SHP77 treated with DMSO at 0.1 percent for 48 hours (cell line): Measurements from ENCODE around the gene DNASE1L3.

Experiments used
- DNase-seq: peaks from one replicate; lab custom pipeline; 2025; lab: John Stamatoyannopoulos, UW

Gene DNASE1L3

DNA sequence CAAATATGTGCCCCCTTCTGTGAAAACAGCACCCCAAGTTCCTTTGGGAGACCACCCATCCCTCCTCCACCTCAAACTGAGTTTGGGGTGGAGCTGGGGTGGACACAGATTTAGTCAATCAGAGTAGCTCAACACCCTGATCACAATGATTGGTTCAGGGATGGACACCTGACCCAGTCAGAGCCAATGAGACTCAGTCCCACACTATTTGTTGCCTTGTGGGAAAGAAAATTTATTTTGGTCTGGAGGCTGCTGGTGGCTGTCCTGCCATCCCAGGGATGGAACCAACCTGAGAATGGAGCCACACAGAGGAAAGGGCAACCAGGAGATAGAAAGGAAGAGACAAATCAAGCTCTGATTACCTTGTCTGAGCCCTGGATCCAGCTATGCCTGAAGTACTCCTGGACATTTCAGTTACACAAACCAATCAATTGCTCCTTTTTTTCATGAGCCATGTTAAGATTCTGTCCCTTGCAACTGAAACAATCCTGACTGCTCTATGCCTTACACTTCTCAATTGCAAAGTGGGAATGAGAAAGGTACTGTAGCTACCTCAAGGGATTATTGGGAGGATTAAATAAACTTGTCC is 10.6 kb downstream of the DNASE1L3 start:
- DNase-seq = no peak

DNA sequence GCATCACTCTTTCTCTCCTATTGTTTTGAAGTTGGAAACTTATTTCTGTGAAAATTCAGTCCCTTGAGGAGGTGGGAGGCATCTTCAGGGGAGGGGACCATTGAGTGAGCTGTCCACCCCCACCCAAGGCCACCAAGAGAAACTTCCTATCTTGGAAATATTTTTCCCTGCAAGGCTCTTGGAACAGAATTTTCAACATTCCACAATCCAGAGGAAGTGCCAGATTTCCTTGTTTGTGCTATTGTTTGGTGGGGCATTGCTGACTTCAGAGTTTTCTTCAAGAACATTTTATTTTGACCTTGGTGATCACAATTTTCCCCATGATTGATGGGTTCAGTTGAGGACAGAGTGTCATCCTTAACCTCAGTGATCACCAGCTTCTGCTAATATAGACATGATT is 12.0 kb downstream of the DNASE1L3 start:
- DNase-seq = no peak

DNA sequence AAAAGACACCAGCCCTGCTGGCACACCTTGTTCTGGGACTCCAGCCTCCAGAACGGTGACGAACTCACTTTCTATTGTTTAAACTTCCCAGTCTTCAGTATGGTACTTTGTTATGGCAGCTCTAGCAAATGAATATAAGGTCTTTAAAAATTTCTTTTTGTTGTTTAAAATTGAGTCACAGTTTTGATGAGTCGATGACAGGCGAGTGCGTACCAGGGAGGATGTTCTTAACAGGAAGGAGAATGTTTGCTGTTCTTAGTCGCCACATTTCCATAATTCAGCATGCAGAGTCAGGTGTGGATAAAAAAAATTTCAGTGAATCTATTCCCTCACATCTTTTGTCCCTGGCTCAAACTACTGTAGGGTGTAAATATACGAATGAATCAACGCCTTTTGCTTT is 12.4 kb downstream of the DNASE1L3 start:
- DNase-seq = no peak

DNA sequence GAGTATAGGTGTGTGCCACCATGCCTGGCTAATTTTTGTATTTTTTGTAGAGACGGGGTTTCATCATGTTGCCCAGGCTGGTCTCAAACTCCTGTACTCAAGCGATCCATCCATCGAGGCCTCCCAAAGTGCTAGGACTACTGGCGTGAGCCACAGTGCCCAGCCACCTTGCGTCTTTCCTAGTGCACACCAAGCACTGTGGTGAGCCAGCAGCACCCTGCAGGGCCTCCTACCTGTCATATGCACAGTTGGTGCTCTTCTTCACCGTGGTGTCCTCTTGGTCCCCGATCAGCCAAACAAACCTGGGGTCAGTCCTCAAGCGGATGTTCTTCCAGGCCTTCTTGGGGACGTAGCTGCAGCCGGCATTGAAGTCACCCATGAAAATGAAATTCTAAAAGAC is 13.2 kb downstream of the DNASE1L3 start:
- DNase-seq = no peak

DNA sequence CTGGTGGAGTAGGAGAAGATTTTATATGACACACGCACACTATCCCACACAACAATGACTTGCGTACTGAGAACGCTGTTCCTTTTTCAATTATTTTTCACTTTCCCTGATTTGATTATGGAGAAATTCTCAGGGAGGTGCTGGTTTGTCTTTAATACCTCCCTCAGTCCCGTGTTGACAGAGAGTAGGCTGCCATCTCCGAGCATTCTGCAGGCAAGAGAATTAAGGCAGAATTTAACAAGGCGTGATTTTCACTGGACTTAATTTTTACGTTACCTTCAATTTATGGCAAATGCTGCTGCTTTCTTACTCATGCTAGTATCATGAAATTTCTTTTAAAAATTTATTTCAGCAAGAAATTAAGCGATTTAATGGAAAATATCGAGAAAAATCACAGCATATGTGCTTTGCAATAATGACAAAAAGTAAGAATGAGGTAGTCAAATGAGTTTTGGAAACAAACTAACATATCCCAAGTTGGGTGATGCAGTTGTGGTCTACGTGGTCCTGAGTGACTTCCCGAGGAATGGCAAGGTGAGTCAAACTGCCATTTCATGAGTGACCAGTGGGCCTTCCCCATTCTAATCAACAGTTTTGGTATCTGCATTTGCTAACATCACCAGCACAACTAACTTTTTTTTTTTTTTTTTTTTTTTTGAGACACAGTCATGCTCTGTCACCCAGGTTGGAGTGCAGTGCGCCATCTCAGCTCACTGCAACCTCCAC is 16.9 kb downstream of the DNASE1L3 start:
- DNase-seq = no peak

DNA sequence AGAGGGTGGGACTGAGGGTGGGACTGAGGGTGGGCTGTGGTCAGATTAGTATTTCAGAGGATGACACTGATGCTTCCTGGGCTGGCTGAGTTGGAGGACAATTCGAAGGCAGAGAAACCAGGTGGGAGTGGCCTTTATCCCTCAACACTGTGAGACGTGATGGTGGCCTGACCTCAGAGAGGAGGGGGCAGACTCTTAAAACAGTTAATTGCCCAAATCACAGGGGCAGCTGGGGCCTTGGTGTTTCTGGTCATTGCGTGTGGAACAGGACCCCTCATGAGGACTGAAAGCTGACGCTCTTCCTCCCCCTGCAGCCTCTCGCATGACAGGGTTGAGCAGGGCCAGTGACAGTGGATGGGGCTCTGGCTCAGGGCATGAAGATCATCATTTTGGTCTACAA is 18.7 kb downstream of the DNASE1L3 start:
- no peak for DNase-seq

DNA sequence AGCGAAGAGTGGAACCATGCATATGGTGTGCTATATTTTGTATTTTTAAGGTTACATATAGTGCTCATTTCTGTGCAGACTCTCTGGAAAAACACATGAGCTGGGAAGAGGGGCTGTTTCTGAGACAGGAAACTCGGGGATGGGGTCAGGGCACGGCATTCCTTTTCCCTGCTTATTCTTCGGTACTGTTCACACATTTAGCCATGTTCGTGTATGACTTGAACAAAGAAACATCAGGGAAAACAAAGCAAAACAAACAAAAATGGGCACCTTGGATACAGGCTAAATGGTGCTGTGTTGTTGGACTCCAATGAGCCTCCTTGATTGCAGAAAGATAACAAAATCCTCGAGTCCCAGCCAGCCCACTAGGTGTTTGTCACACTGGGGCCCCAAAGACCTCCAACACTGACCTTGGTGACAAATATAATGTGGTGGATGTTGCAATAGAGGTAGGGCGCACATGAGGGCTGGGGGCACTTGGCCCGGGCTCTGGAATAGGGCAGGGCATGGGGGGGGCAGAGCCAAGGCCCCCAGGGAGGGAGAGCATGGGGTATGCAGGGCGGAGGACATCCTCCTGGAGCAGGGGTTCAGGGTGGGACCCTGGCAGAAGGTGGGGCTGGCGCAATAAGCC is 19.3 kb downstream of the DNASE1L3 start:
- no peak for DNase-seq

DNA sequence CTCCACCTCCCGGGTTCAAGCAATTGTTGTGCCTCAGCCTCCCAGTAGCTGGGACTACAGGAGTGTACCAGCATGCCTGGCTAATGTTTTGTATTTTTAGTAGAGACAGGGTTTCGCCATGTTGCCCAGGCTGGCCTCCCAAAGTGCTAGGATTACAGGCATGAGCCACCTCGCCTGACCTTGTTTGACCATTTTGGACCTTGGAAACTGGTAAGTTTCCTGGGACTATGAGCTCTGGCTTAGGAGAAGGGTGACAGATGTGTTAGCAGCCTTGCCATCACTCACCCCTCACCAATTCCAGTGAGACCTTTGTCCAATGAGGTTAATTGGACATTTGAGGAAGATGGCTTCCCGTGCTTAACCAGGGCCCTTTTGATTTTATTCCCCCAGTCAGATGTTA is 19.9 kb downstream of the DNASE1L3 start:
- no peak for DNase-seq

DNA sequence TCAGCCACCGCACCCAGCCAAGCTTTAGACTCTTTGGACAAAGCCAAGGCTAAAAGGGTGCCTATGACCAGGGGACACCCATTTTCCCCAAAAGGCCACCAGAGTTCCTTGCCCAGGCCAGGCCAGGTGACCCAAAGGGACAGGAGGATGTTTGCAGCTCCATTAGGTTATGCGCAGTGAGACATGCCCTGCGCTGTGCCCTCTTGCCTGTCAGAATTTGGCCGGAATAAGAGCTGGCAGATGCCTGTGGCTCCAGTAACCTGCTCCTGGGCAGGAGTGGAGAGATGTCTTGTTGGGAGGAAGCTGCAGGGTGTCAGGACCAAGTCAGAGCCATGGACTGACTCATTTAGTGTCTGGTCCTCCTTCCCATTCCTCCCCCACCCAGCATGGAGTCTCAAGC is 20.5 kb downstream of the DNASE1L3 start:
- DNase-seq = no peak

DNA sequence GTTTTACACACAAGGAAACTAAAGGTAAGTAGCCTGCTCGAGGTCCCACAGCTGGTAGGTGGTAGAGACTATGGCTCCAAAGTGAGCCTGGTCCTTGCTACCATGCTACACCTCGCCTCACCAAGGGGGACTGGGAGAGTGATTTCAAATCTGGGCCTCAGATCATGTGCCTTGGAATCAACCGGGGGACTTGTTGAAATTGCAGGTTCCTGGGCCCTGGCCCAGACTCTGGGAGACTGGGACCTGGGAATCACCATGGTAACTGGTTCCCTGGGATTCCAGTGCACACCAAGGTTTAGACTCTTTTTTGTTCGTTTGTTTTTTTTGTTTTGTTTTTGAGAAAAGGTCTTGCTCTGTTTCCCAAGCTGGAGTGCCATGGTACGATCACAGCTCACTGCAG is 21.1 kb downstream of the DNASE1L3 start:
- DNase-seq = no peak

DNA sequence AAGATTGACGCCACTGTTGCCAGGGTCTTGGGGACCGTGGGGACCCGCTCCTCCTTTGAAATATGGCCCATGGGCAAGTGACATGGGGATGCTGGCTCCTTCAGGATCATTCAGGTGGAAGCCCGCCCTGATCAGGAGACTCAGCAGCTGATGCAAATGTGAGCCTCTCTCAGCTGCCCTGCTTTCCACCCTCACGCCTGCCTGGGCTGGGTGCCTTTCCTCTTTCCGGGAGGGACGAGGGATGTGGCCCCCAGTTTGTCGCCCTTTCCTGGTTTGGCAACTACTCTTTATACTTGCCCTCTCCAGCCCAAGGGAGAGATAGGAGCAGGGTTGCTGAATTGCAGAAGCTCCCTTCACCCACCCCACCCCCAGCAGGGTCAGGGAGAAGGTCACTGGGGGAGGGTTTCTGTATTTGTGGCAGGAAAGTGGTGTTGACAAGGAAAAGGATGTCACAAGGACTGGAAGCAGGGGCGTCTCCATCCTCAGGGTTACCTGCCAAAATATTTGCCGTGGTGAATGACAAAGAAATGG is 21.8 kb downstream of the DNASE1L3 start:
- no peak for DNase-seq

DNA sequence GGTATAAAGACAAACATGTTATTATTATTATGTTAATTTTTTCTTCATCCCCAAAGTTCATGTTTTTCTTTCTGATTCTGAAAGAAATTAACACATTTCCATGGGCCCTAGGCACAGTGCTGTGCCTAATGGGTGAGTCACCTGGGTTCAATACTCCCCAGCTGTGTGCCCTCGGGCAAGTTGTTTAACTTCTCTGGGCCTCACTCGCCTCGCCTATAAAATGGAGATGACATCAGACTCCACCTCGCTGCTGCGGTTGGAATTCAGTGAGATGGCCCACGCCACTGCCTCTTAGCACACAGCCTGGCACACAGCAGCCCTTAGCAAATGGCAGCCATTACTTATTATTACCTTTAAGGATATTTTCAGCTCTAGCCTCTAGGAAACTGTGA is 22.6 kb downstream of the DNASE1L3 start:
- no peak for DNase-seq

DNA sequence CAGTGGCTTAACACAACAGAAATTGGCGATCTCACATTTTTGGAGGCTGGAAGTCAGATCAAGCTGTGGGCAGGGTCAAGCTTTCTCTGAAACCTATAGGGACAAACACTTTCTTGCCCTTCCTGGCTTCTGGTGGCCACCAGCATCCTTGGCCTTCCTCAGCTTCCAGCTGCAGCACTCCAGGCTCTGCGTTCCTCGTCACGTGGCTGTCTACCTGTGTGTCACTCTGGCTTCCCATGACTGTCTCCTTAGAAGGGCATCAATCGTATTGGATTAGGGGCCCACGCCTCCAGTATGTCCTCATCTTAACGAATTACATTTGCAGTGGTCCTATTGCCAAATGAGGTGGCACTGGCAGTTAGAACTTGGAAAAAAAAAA is 25.8 kb downstream of the DNASE1L3 start:
- DNase-seq = no peak

DNA sequence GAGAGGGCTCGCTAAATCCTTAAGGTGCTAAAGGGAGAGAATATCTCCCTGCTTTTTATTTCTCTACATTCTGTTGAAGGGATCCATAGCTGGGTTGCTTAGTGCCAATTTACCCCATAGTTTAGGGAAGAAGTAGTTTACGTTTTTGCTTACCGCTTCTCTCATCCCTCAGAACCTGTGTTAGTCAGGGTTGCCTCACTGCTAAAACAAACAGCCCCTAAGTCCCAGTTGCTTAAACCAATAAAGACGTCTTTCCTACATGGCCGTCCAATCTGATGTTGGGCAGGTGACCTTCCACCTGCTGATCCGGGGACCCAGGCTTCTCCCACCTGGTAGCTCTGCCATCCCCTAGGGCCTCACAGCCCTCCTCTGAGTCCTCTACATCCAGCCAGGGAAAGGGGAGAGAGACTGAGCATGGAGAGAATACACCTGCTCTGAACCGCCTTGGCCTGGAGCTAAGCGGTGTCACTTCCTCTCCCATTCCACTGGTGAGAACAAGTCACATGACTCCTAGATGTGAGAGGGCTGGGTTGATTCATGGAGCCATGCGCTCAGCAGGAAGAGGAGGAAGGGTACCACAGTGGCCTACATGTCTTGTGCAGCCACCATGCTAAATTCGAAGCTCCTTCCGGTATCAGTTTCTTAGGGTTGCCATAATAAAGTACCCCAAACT is 26.3 kb downstream of the DNASE1L3 start:
- DNase-seq = no peak

DNA sequence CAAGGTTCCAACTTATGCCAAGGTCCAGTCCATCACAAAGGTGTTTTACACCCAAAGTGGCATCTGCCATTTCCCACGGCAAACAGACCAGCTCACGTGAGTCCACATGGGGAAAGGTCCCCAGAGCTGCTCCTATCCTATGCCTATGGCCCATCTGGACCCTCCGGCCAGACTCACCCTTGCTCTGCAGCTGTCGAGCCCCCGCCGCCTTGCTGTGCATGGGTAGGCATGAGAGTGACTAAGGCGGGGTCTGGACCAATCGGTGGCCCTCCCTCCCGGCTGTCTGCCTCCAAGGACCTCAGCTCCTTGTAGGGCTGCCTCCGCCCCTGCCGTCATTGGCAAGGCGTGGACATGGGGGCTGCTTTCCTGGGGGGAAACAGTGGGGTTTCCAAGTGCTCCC is 26.9 kb downstream of the DNASE1L3 start:
- no peak for DNase-seq

DNA sequence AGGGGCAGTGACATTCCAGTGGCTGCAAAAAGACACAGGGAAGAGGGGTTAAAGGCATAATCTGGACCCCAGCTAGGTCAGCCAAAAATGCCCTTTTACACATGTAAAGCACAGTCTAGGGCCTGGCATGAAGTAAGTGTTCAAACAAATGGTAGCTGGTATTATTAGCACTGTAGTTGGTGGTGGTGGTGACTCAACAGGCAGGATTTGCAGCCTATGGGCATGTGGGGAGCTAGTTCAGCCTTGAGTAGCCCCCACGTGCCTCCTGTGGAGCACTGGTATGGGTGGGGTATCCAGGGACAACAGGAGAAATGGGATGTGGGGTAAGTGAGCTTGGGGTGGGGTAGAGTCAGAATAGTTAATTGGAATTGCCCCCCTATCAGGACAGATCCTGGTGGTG is 27.6 kb downstream of the DNASE1L3 start:
- DNase-seq = no peak

DNA sequence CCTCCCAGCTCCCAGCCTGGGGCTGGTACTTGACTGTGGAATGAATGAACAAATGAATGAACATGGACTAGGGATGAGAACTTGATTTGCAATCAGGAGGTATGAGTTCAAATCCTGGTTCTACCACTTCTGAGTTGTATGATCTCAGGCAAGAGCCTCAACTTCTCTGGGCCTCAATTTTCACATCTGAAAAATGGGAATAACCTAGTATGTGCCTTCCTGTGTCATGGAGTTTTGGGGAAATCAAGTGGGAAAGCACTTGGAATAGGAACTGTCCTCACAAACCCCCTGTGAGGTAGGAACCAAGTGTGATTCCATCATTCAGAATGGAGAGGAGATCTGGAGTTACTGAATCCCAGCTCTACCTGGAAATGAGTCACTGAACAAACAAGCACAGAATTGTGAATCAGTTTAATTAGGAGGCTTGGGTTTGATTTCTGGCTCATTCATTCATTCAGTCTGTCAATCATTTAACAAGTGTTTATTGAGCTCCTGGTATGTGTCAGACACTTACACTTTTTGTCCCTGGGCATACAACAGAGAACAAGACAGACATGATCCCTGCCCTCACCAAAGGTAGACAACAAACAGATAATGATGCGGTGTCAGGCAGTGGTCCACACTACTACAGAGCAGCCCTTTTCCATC is 29.7 kb downstream of the DNASE1L3 start:
- no peak for DNase-seq

DNA sequence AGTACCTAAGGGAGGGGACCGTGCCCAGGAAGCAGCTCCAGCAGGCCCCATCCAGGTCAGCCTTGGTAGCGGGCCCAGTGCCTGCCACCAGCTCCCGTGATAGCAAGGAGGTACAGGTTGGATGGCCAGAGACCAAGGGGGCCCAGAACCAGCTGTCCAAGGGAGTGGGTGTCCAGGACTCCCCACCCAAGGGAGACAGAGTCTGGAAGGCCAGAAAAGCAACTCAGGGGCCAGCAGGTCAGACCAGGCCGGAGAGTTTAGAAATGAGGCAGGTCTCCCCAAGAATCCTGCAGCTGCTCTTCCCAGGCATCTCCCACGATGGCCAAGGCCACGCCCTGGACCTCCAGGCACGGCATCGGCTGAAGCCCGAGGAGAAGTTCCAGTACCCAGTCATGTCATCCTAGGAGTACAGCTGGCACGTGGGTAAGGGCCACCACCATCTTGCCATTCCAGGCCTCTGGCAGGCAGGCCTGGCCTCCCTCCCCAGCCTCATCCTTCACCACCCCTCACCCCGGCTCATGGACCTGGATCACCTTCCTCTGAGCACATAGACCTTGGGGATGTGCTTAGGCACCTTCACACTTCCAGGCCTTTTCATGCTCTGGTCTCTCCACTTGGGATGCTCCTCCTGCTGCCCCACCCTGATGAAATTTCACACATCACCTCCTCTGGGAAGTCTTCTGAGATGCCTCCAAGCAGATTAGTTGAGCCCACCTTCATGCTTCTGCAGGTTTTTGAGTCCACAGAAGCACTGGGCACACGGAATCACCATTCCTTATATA is 30.5 kb downstream of the DNASE1L3 start:
- DNase-seq = no peak

DNA sequence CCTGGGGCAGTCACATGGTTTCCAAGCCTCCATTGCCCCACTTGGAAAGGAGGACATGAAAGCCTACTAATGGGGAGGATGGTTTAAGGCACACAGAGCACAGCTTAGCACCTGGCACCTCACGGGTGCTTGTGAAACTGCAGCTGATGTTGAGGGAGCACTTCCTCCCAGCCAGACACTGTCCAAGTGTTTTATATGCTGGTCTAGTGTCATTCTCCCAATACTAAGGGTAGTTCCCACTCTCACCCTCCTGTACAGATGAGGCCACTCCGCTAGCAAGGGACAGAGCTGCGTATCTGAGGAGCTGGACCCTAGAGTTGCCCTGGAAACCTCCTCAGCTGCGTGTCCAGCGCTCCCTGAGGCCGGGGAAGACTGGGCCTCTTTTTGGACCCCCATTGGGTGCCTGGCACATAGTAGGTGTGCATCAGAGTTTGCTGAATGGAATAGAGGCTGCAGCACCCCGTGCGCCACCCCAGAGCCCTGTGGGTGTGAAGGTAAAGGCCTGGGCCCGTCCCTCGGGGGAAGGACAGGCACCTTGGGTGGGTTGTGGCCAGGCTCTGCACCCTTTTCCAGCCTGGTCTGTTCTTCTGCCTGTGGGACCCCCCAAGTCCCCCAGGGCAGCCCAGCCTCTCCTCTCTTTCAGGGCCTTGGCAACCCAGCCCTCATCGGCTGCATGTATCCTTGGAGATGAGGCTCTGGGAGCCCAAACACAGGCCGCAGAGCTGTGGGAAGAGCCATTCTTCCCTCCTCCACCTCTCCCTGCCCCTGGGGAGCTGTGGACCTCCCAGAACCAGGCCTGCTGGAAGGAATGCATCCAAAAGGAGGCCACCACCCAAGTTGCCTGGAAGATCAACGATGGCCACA is 31.3 kb downstream of the DNASE1L3 start:
- no peak for DNase-seq

DNA sequence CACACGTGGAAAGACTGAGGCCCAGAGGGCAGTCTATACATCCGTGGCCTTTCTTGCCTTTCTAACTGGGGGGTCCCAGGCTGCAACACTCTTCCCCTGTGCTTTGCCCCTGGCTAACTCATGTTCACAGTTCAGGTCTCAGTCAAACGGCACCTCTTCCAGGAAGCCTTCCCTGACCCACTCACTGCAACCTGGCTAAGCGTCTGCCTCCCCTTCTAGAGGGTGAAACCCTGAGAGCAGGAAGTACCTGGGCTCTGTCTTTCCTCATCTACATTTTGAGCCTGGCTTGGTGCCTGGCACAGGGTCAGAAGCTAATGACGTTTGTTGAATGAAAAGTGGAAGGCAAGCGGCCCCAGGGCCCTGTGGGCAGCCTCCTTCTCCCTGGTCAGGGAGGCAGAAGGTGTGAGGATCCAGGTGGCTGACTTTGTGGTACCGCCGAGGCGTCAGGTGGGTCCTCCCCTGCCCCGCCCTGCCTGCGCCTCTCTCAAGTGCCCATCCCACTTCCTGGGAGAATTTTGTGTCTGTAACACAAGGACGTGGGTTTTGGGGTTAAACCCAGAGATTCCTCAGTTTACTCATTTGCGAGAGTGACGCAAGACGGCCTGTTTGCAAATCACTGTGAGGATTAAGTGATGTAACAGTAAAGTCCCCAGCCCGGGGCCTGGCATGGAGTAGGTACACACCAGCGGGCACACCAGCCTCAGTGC is 32.1 kb downstream of the DNASE1L3 start:
- no peak for DNase-seq
